D341Med (cell line): ENCODE measurements around the gene URB1.
"Not testable (repeated sequence)": the region's sequence is repeated elsewhere in the genome, so short reads cannot be mapped to it uniquely, and the experiment has no call there.

ENCODE experiments used
- DNase-seq: peaks from one replicate; pipeline ENCODE4 v3.0.0; 2012; ENCODE audit warnings: low spot score

Gene URB1

GRCh38 chr21:32285476-32285875 lies 107.3 kb downstream of the URB1 start:
- no peak for DNase-seq

- no peak for DNase-seq
Observed at GRCh38 chr21:32282992-32283391, 109.8 kb downstream of the URB1 start.

GRCh38 chr21:32281531-32281930 lies 111.3 kb downstream of the URB1 start:
- DNase-seq = no peak

- DNase-seq = no peak
Observed at GRCh38 chr21:32279377-32279680, 113.5 kb downstream of the URB1 start.

- peak; percentile 99 for DNase-seq
Observed at GRCh38 chr21:32278518-32279376, 114.1 kb downstream of the URB1 start, which contains the start of gene MIS18A. Gene MIS18A, minus strand, starts transcription at chr21:32279049. Its CDS starts 35 bp downstream, at chr21:32279014.

- DNase-seq = no peak
Observed at GRCh38 chr21:32278103-32278502, 114.7 kb downstream of the URB1 start.

GRCh38 chr21:32276671-32277070 lies 116.1 kb downstream of the URB1 start:
- DNase-seq = no peak

GRCh38 chr21:32270748-32271147 lies 122.1 kb downstream of the URB1 start:
- no peak for DNase-seq

GRCh38 chr21:32265321-32265720 lies 127.5 kb downstream of the URB1 start:
- DNase-seq = not testable (repeated sequence)

GRCh38 chr21:32261929-32262328 lies 130.9 kb downstream of the URB1 start:
- DNase-seq = no peak
